GM21786 (cell line): ENCODE results near the gene CCDC146.

Experiments
- ATAC-seq: cut with Tn5 transposase; IDR thresholded peaks from one replicate; pipeline ENCODE4 v1.9.1; 2021; ENCODE audit not compliant: unreplicated experiment

CCDC146 gene

GRCh38 chr7:77281780-77282478 is 159.5 kb downstream of the CCDC146 start:
- no peak for ATAC-seq

GRCh38 chr7:77282897-77283296 is 160.5 kb downstream of the CCDC146 start:
- no peak for ATAC-seq

- no peak for ATAC-seq
Observed at GRCh38 chr7:77284005-77284404, 161.6 kb downstream of the CCDC146 start.

- no peak for ATAC-seq
Observed at GRCh38 chr7:77284616-77285015, 162.2 kb downstream of the CCDC146 start.

- ATAC-seq = no peak
Observed at GRCh38 chr7:77288676-77289320, 166.4 kb downstream of the CCDC146 start.

- no peak for ATAC-seq
Observed at GRCh38 chr7:77289387-77289786, 167.0 kb downstream of the CCDC146 start.

- ATAC-seq = no peak
Observed at GRCh38 chr7:77290425-77290824, 168.0 kb downstream of the CCDC146 start.

- no peak for ATAC-seq
Observed at GRCh38 chr7:77293046-77293445, 170.6 kb downstream of the CCDC146 start.

GRCh38 chr7:77295549-77295948 is 173.1 kb downstream of the CCDC146 start:
- ATAC-seq = no peak

GRCh38 chr7:77306231-77307067 is 184.0 kb downstream of the CCDC146 start:
- no peak for ATAC-seq

- ATAC-seq = no peak
Observed at GRCh38 chr7:77308792-77309191, 186.4 kb downstream of the CCDC146 start.

GRCh38 chr7:77309714-77310220 is 187.4 kb downstream of the CCDC146 start:
- no peak for ATAC-seq

GRCh38 chr7:77310982-77311381 is 188.6 kb downstream of the CCDC146 start:
- ATAC-seq = no peak

GRCh38 chr7:77313085-77313484 is 190.7 kb downstream of the CCDC146 start:
- ATAC-seq = no peak

- no peak for ATAC-seq
Observed at GRCh38 chr7:77313876-77314480, 191.6 kb downstream of the CCDC146 start.

- ATAC-seq = no peak
Observed at GRCh38 chr7:77315182-77315591, 192.8 kb downstream of the CCDC146 start.

GRCh38 chr7:77316219-77316978 is 194.0 kb downstream of the CCDC146 start:
- ATAC-seq = no peak

- ATAC-seq = no peak
Observed at GRCh38 chr7:77318019-77318418, 195.6 kb downstream of the CCDC146 start.

- no peak for ATAC-seq
Observed at GRCh38 chr7:77320137-77320536, 197.7 kb downstream of the CCDC146 start.

GRCh38 chr7:77320714-77321113 is 198.3 kb downstream of the CCDC146 start:
- no peak for ATAC-seq
